ENCODE data around the gene SZRD1.

The SZRD1 gene

GRCh38 chr1:16396591-16396990, 29.5 kb downstream of the SZRD1 start:
- H3K27me3 ChIP-seq: no peaks in the 10 kb centered on the region
- no peak overlapping the region for H3K27ac ChIP-seq
- no peaks in the 10 kb centered on the region for H3K9me3 ChIP-seq
- TF ChIP-seq CTCF (IDR thresholded peaks at IDR 0.05): no peak
- peaks cover 80% of the 10 kb centered on the region for H3K36me3 ChIP-seq
- H3K4me1 ChIP-seq (ENCODE audit: control insufficient read depth in 1 of 2, insufficient read depth in 1 of 2, low read depth in 1 of 2, low read length in 1 of 2): peaks cover 4% of the 10 kb centered on the region in 2 experiments
- no peak overlapping the region for H3K4me3 ChIP-seq (ENCODE audit: low read depth in 1 of 2, low read length in 1 of 2)

- no peak for TF ChIP-seq CTCF (IDR thresholded peaks at IDR 0.05)
- H3K27ac ChIP-seq: no peak overlapping the region
Measured at GRCh38 chr1:16397120-16397519, 30.1 kb downstream of the SZRD1 start.

DNA sequence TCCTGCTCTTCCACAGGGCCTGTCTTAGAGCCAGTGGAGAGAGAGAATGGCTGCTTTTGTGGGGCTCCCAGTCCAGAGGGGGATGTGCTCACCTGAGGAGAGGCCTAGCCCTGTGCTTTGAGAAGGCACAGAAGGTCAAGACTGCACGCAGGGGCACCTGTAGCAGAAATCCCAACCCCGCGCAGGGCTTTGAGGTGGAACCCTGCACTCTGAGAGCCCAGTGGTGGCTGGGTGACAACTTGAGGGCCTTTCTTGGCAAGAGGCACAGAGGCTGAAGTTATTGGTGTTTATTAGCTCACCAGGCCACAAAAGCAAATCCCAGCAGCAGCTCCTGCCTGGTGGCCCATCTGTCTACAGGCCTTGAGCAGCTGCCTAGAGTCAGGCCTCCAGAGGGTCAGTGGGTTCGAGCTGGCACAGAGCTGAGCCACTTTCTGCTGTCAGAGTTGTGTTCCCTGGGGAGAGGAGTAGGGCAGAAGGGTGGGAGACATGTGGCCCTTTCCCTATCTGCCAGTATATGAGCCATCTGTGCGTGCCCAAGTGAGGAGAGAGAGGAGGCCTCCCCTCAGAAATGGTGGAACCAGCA, 31.4 kb downstream of the SZRD1 start:
- no peak for TF ChIP-seq CTCF (IDR thresholded peaks at IDR 0.05)
- peaks cover 71% of the 10 kb centered on the region for H3K36me3 ChIP-seq
- H3K27me3 ChIP-seq: no peaks in the 10 kb centered on the region
- no peak overlapping the region for H3K4me3 ChIP-seq (ENCODE audit: low read depth in 1 of 2, low read length in 1 of 2)
- no peak overlapping the region for H3K27ac ChIP-seq
- no peaks in the 10 kb centered on the region for H3K4me1 ChIP-seq (ENCODE audit: control insufficient read depth in 1 of 2, insufficient read depth in 1 of 2, low read depth in 1 of 2, low read length in 1 of 2)
- no peaks in the 10 kb centered on the region for H3K9me3 ChIP-seq

More at GRCh38 chr1:16397120-16397519, 30.1 kb downstream of the SZRD1 start:
- Histone ChIP-seq H3K36me3 (peaks cover 80% of the 10 kb centered on the region), H3K27me3 (no peaks in the 10 kb centered on the region), H3K9me3 (no peaks in the 10 kb centered on the region), H3K4me3 (ENCODE audit: low read depth in 1 of 2, low read length in 1 of 2) (no peak overlapping the region), H3K4me1 (ENCODE audit: control insufficient read depth in 1 of 2, insufficient read depth in 1 of 2, low read depth in 1 of 2, low read length in 1 of 2) (no peaks in the 10 kb centered on the region)

DNA sequence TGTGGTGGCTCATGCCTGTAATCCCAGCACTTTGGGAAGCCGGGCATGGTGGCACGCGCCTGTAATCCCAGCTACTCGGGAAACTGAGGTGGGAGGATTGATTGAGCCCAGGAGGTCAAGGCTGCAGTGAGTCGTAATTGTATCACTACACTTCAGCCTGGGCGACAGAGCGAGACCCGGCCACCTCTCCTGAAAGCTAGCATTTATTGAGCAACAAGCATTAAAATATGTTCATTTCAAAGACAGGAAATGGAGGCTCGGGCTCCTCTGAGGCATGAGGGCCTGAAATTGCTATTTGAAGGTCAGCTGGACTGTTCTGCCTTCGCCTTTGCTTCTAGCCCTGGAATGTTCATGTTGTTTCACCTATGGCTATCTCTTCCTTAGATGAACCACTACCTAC, 35.7 kb downstream of the SZRD1 start:
- Histone ChIP-seq H3K36me3 (peaks cover 28% of the 10 kb centered on the region), H3K4me1 (ENCODE audit: control insufficient read depth in 1 of 2, insufficient read depth in 1 of 2, low read depth in 1 of 2, low read length in 1 of 2) (no peaks in the 10 kb centered on the region), H3K4me3 (ENCODE audit: low read depth in 1 of 2, low read length in 1 of 2) (no peak overlapping the region), H3K9me3 (no peaks in the 10 kb centered on the region), H3K27ac (no peak overlapping the region), H3K27me3 (no peaks in the 10 kb centered on the region)
- TF ChIP-seq CTCF (IDR thresholded peaks at IDR 0.05): no peak

- Histone ChIP-seq H3K4me1 (ENCODE audit: control insufficient read depth in 1 of 2, insufficient read depth in 1 of 2, low read depth in 1 of 2, low read length in 1 of 2) (no peaks in the 10 kb centered on the region), H3K27me3 (no peaks in the 10 kb centered on the region)
- no peak for TF ChIP-seq CTCF (IDR thresholded peaks at IDR 0.05)
Measured at GRCh38 chr1:16405441-16405840, 38.4 kb downstream of the SZRD1 start.

More at GRCh38 chr1:16405441-16405840, 38.4 kb downstream of the SZRD1 start:
- Histone ChIP-seq H3K9me3 (no peaks in the 10 kb centered on the region), H3K27ac (no peak overlapping the region), H3K4me3 (ENCODE audit: low read depth in 1 of 2, low read length in 1 of 2) (no peak overlapping the region), H3K36me3 (peaks cover 1% of the 10 kb centered on the region)
